ENCODE data around the gene TADA3. TPM values are rescaled to one million over a fixed set of nuclear protein-coding genes. Genes with fewer than 3 reads are reported as not detected.
A peak's percentile ranks its signal among the peaks of the same experiment; 100 is the strongest.

The TADA3 gene
- total and polyA plus RNA-seq, 4 donors = 41.6 to 62.3 (median 53.2) TPM

DNA sequence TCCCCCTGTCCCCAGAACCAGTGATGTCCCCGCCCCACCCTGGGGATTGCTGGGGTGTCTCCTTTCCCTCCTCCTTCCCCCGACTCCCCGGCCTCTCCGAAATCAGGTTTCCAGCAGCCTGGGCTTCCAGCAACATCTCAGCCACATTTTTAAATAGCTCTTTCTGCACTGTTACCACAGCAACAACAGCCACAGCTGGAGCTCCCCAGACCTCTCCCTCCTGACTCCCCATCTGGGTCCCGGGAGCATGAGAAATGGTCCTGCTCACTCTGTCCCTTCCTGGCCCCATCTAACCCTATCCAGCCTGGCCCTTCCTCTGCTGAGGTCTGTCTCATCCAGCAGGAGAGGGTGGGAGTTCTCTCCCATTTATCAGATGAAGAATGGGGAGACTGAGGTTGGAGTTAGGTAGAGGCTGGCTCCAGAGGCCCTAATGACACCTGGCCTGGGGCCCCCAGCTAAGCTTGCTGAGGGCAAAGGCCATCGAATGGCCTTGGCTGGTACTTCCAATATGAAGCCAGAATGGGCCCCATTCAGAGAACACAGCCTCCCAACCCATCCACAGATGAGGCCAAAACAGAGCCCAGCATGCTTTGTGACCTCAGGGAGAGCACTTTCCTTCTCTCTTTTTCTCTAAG is 24.0 kb downstream of the TADA3 start:
- no peak overlapping the region for H3K4me3 ChIP-seq
- no peak for DNase-seq
- peaks cover 0 to 31% (median 5%) of the 10 kb centered on the region in 5 donors for H3K4me1 ChIP-seq (ENCODE audit: control insufficient read depth in 5 of 5, insufficient read depth in 5 of 5, low read length in 5 of 5)
- ATAC-seq (ENCODE audit: insufficient read depth, low FRiP score) = no peak
- peaks cover 0 to 11% (median 6%) of the 10 kb centered on the region in 4 donors for H3K36me3 ChIP-seq (ENCODE audit: control insufficient read depth in 4 of 4, insufficient read depth in 4 of 4, low read length in 4 of 4)
- H3K27ac ChIP-seq (ENCODE audit: low read depth in 1 of 2, low read length in 1 of 2) = peak overlapping the region in 1 of 2 donors; percentile 35
- H3K9me3 ChIP-seq (ENCODE audit: control insufficient read depth in 4 of 4, insufficient read depth in 3 of 4, low read length in 3 of 4) = no peaks in the 10 kb centered on the region
- WGBS, 2 donors = 74 to 86% methylated on average over 6 of the region's 6 CpGs
- no peak overlapping the region for H3K9ac ChIP-seq (ENCODE audit: insufficient read depth in 1 of 2, low read length in 2 of 2)
- H3K27me3 ChIP-seq (ENCODE audit: control insufficient read depth in 3 of 3, insufficient read depth in 3 of 3, low read length in 2 of 3) = no peaks in the 10 kb centered on the region
- TF ChIP-seq, protein P1, sequence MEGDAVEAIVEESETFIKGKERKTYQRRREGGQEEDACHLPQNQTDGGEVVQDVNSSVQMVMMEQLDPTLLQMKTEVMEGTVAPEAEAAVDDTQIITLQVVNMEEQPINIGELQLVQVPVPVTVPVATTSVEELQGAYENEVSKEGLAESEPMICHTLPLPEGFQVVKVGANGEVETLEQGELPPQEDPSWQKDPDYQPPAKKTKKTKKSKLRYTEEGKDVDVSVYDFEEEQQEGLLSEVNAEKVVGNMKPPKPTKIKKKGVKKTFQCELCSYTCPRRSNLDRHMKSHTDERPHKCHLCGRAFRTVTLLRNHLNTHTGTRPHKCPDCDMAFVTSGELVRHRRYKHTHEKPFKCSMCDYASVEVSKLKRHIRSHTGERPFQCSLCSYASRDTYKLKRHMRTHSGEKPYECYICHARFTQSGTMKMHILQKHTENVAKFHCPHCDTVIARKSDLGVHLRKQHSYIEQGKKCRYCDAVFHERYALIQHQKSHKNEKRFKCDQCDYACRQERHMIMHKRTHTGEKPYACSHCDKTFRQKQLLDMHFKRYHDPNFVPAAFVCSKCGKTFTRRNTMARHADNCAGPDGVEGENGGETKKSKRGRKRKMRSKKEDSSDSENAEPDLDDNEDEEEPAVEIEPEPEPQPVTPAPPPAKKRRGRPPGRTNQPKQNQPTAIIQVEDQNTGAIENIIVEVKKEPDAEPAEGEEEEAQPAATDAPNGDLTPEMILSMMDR (IDR thresholded peaks at IDR 0.05; ENCODE audit: control extremely low read depth, extremely low read depth) = no peak

DNA sequence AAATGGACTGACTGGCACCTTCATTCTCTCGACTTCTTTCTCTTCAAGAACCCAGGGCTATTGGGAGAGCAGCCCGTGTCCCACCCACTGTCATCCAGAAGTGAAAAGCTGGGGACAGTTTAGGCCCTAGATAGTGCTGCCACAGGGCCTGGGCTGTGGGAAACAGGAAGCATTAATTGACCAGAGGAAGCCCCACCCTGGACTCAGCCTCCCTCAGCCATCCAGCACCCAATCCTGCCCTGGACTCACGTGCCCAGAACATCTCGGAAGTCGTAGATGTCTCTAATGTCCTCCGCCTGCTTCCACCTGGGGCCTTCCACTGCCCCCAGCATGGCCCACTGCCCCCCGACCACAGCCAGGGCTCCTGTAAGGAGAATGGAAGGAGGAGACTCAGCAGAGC is 24.9 kb downstream of the TADA3 start:
- DNase-seq (no peak), ATAC-seq (ENCODE audit: insufficient read depth, low FRiP score) (no peak)
- Histone ChIP-seq H3K9ac (ENCODE audit: insufficient read depth in 1 of 2, low read length in 2 of 2) (no peak overlapping the region), H3K36me3 (ENCODE audit: control insufficient read depth in 4 of 4, insufficient read depth in 4 of 4, low read length in 4 of 4) (peaks cover 0 to 11% (median 11%) of the 10 kb centered on the region in 4 donors), H3K27ac (ENCODE audit: low read depth in 1 of 2, low read length in 1 of 2) (peak overlapping the region in 1 of 2 donors; percentile 48), H3K4me3 (no peak overlapping the region), H3K9me3 (ENCODE audit: control insufficient read depth in 4 of 4, insufficient read depth in 3 of 4, low read length in 3 of 4) (no peaks in the 10 kb centered on the region), H3K4me1 (ENCODE audit: control insufficient read depth in 5 of 5, insufficient read depth in 5 of 5, low read length in 5 of 5) (peaks cover 0 to 31% (median 5%) of the 10 kb centered on the region in 5 donors), H3K27me3 (ENCODE audit: control insufficient read depth in 3 of 3, insufficient read depth in 3 of 3, low read length in 2 of 3) (no peaks in the 10 kb centered on the region)
- WGBS, 2 donors = 51 to 53% methylated on average over 7 of the region's 7 CpGs
- TF ChIP-seq, protein P1 (IDR thresholded peaks at IDR 0.05; ENCODE audit: control extremely low read depth, extremely low read depth) = no peak

DNA sequence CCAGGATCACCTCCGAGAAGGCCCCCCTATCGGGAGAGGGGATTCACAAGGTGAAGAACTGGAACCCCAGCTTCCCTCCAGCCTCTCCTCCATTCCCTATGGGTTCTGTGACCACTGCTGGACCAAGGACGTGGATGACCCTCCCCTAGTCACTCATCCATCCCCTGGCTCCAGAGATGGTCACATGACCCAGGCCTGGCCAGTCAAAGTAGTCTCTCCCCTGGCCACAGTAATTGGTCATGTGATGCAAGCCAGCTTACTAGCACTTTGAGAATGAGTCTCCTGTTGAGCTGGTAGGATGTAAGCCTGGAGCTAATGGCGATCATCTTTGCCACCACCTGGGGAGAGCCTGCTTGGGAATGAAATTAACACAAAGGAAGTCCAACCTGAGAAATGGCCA is 26.4 kb downstream of the TADA3 start:
- 93 to 94% methylated on average over 4 of the region's 4 CpGs for WGBS, 2 donors
- no peak for ATAC-seq (ENCODE audit: insufficient read depth, low FRiP score)
- H3K9me3 ChIP-seq (ENCODE audit: control insufficient read depth in 4 of 4, insufficient read depth in 3 of 4, low read length in 3 of 4) = no peaks in the 10 kb centered on the region

More for the DNA sequence above, 26.4 kb downstream of the TADA3 start:
- H3K9ac ChIP-seq (ENCODE audit: insufficient read depth in 1 of 2, low read length in 2 of 2) = no peak overlapping the region
- no peak overlapping the region for H3K4me3 ChIP-seq
- H3K4me1 ChIP-seq (ENCODE audit: control insufficient read depth in 5 of 5, insufficient read depth in 5 of 5, low read length in 5 of 5) = peaks cover 0 to 28% (median 5%) of the 10 kb centered on the region in 5 donors
- DNase-seq = no peak
- no peaks in the 10 kb centered on the region for H3K27me3 ChIP-seq (ENCODE audit: control insufficient read depth in 3 of 3, insufficient read depth in 3 of 3, low read length in 2 of 3)
- TF ChIP-seq, protein P1 (IDR thresholded peaks at IDR 0.05; ENCODE audit: control extremely low read depth, extremely low read depth) = no peak
- no peak overlapping the region for H3K27ac ChIP-seq (ENCODE audit: low read depth in 1 of 2, low read length in 1 of 2)
- peaks cover 0 to 14% (median 12%) of the 10 kb centered on the region in 4 donors for H3K36me3 ChIP-seq (ENCODE audit: control insufficient read depth in 4 of 4, insufficient read depth in 4 of 4, low read length in 4 of 4)
